HUES48 (cell line): ENCODE measurements around the gene ANKS1B.
"Not testable (repeated sequence)": the region's sequence is repeated elsewhere in the genome, so short reads cannot be mapped to it uniquely, and the experiment has no call there.

ENCODE experiments used
- H3K27ac ChIP-seq: one replicate; pipeline ENCODE4 v1.7.0; 2013; ENCODE audit warnings: low read depth, low read length, inconsistent platforms
- H3K27me3 ChIP-seq: 2 replicates; pipeline ENCODE4 v1.6.1; 2013; ENCODE audit warnings: mild to moderate bottlenecking, low read length; ENCODE audit not compliant: control insufficient read depth, insufficient read depth
- H3K36me3 ChIP-seq: 2 replicates; pipeline ENCODE4 v1.6.1; 2013; ENCODE audit warnings: low read length; ENCODE audit not compliant: control insufficient read depth, insufficient read depth
- H3K4me1 ChIP-seq: 2 replicates; pipeline ENCODE4 v1.6.1; 2013; ENCODE audit warnings: mild to moderate bottlenecking, low read length; ENCODE audit not compliant: control insufficient read depth, insufficient read depth
- H3K4me3 ChIP-seq: 2 replicates; pipeline ENCODE4 v1.5.1; 2013; ENCODE audit warnings: mild to moderate bottlenecking, low read depth, low read length
- H3K9ac ChIP-seq: 2 replicates; pipeline ENCODE4 v1.6.1; 2013; ENCODE audit warnings: mild to moderate bottlenecking, low read depth, low read length, moderate library complexity
- H3K9me3 ChIP-seq: 2 replicates; pipeline ENCODE4 v1.6.1; 2013; ENCODE audit warnings: low read length; ENCODE audit not compliant: control insufficient read depth, insufficient read depth

The ANKS1B gene

GRCh38 chr12:99759444-99759843 is 225.3 kb downstream of the ANKS1B start:
- Histone ChIP-seq H3K9ac (no peak overlapping the region), H3K4me3 (no peak overlapping the region), H3K36me3 (no peaks in the 10 kb centered on the region), H3K27ac (no peak overlapping the region), H3K27me3 (no peaks in the 10 kb centered on the region), H3K4me1 (no peaks in the 10 kb centered on the region), H3K9me3 (no peaks in the 10 kb centered on the region)

GRCh38 chr12:99758997-99759396 is 225.7 kb downstream of the ANKS1B start:
- H3K4me3 ChIP-seq = no peak overlapping the region
- no peaks in the 10 kb centered on the region for H3K4me1 ChIP-seq
- H3K9ac ChIP-seq = no peak overlapping the region
- H3K27ac ChIP-seq = no peak overlapping the region
- H3K9me3 ChIP-seq = no peaks in the 10 kb centered on the region
- H3K27me3 ChIP-seq = no peaks in the 10 kb centered on the region
- no peaks in the 10 kb centered on the region for H3K36me3 ChIP-seq

- Histone ChIP-seq H3K9me3 (no peaks in the 10 kb centered on the region), H3K27me3 (no peaks in the 10 kb centered on the region)
These were observed 232.0 kb downstream of the ANKS1B start for GRCh38 chr12:99752740-99753139.

GRCh38 chr12:99746538-99746937 is 238.2 kb downstream of the ANKS1B start:
- Histone ChIP-seq H3K4me1 (no peaks in the 10 kb centered on the region), H3K27ac (no peak overlapping the region), H3K36me3 (no peaks in the 10 kb centered on the region), H3K4me3 (no peak overlapping the region), H3K27me3 (no peaks in the 10 kb centered on the region), H3K9ac (no peak overlapping the region), H3K9me3 (no peaks in the 10 kb centered on the region)

More at GRCh38 chr12:99752740-99753139, 232.0 kb downstream of the ANKS1B start:
- Histone ChIP-seq H3K27ac (no peak overlapping the region), H3K4me1 (no peaks in the 10 kb centered on the region), H3K36me3 (no peaks in the 10 kb centered on the region), H3K9ac (no peak overlapping the region), H3K4me3 (no peak overlapping the region)

GRCh38 chr12:99745895-99746294 is 238.8 kb downstream of the ANKS1B start:
- Histone ChIP-seq H3K36me3 (no peaks in the 10 kb centered on the region), H3K4me1 (no peaks in the 10 kb centered on the region), H3K9me3 (no peaks in the 10 kb centered on the region), H3K27me3 (no peaks in the 10 kb centered on the region), H3K27ac (no peak overlapping the region), H3K9ac (no peak overlapping the region), H3K4me3 (no peak overlapping the region)

GRCh38 chr12:99745121-99745520 is 239.6 kb downstream of the ANKS1B start:
- Histone ChIP-seq H3K27me3 (no peaks in the 10 kb centered on the region), H3K9ac (no peak overlapping the region), H3K27ac (no peak overlapping the region), H3K36me3 (no peaks in the 10 kb centered on the region), H3K4me3 (no peak overlapping the region), H3K4me1 (no peaks in the 10 kb centered on the region), H3K9me3 (no peaks in the 10 kb centered on the region)

GRCh38 chr12:99736760-99737269 is 247.9 kb downstream of the ANKS1B start:
- Histone ChIP-seq H3K9me3 (no peaks in the 10 kb centered on the region), H3K4me1 (0 out of 2 replicates have a peak, but pooled peaks cover 3% of the 10 kb centered on the region)

GRCh38 chr12:99732131-99732530 is 252.6 kb downstream of the ANKS1B start:
- Histone ChIP-seq H3K4me1 (0 out of 2 replicates have a peak, but pooled peaks cover 3% of the 10 kb centered on the region), H3K9me3 (no peaks in the 10 kb centered on the region), H3K4me3 (no peak overlapping the region), H3K27ac (no peak overlapping the region), H3K27me3 (no peaks in the 10 kb centered on the region), H3K9ac (no peak overlapping the region), H3K36me3 (no peaks in the 10 kb centered on the region)

More at GRCh38 chr12:99736760-99737269, 247.9 kb downstream of the ANKS1B start:
- H3K36me3 ChIP-seq = no peaks in the 10 kb centered on the region
- H3K27ac ChIP-seq = no peak overlapping the region
- no peak overlapping the region for H3K4me3 ChIP-seq
- no peaks in the 10 kb centered on the region for H3K27me3 ChIP-seq
- no peak overlapping the region for H3K9ac ChIP-seq

- Histone ChIP-seq H3K27me3 (no peaks in the 10 kb centered on the region), H3K36me3 (no peaks in the 10 kb centered on the region), H3K4me1 (peaks cover 12% of the 10 kb centered on the region), H3K27ac (peak overlapping the region; percentile 26), H3K4me3 (no peak overlapping the region), H3K9me3 (no peaks in the 10 kb centered on the region), H3K9ac (no peak overlapping the region)
These were observed 261.8 kb downstream of the ANKS1B start for GRCh38 chr12:99722690-99723486.

GRCh38 chr12:99721715-99722275 is 262.9 kb downstream of the ANKS1B start:
- H3K9me3 ChIP-seq = no peaks in the 10 kb centered on the region
- no peaks in the 10 kb centered on the region for H3K36me3 ChIP-seq
- no peak overlapping the region for H3K4me3 ChIP-seq
- H3K9ac ChIP-seq = no peak overlapping the region
- peaks cover 12% of the 10 kb centered on the region for H3K4me1 ChIP-seq
- H3K27me3 ChIP-seq = no peaks in the 10 kb centered on the region
- H3K27ac ChIP-seq = peak overlapping the region; percentile 40

- not testable (repeated sequence) for H3K27me3 ChIP-seq, H3K9ac ChIP-seq, H3K36me3 ChIP-seq, H3K27ac ChIP-seq, H3K4me3 ChIP-seq, H3K9me3 ChIP-seq
- peaks cover 12% of the 10 kb centered on the region for H3K4me1 ChIP-seq
These were observed 264.7 kb downstream of the ANKS1B start for GRCh38 chr12:99720083-99720465.
